Fibroblast of skin of left biceps (primary cell): ENCODE results near the gene GALNT6.

ENCODE experiments used
- DNase-seq, 2 experiments: peaks; one replicate each; pipeline ENCODE4 v3.0.0-alpha.2; 2013; ENCODE audit warnings: low read depth in 2 of 2

The GALNT6 gene, protein sequence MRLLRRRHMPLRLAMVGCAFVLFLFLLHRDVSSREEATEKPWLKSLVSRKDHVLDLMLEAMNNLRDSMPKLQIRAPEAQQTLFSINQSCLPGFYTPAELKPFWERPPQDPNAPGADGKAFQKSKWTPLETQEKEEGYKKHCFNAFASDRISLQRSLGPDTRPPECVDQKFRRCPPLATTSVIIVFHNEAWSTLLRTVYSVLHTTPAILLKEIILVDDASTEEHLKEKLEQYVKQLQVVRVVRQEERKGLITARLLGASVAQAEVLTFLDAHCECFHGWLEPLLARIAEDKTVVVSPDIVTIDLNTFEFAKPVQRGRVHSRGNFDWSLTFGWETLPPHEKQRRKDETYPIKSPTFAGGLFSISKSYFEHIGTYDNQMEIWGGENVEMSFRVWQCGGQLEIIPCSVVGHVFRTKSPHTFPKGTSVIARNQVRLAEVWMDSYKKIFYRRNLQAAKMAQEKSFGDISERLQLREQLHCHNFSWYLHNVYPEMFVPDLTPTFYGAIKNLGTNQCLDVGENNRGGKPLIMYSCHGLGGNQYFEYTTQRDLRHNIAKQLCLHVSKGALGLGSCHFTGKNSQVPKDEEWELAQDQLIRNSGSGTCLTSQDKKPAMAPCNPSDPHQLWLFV

DNA sequence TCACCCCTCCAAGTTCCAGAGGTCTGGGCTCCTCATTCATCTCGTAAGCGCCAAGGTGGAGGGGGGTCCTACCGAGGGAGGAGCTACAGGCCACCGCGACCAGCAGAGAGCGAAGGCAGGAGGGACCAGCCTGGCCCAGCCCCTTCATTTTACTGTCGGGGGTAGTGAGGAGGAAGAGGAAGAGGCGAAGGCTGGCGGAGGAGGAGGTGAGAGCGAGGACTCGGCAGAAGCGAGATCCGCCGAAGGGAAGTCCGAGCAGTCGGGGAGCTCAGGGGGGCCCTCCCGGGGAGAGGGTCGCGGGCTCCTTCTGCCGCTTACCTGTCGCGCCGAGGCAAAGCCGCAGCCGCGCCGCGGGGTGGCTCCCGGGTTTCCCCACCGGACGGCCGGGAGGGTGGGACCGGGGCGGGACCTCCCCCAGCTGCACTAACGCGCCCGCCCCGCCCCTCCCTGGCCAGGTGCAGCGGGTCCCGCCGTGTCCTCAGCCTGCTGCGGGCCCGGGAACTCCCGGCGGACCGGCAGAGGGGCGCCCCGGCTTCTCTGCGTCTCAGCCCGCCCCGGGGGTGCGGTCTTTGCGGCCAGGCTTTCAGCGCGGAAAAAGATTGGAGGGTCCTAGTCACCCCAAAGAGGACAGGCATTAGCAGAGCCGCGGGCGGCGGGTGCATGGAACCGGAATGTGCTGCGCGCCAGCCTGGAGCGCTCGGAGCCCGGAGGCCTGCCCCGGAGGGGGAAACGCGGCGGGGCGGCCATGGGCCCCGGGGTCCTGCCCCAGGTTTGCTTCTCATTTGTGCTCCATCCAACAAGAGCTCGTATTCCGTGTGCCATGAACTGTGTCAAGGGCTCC lies at the start of gene GALNT6:
GALNT6 (minus strand) TSS at position 124 of the 841 bp plus-strand sequence. CDS start 11,625 bp downstream, outside the sequence.
- DNase-seq, result no peak

GRCh38 chr12:51439330-51439729 lies 48.1 kb upstream of the GALNT6 start:
- DNase-seq, result no peak

- DNase-seq, result no peak
Measured at GRCh38 chr12:51437431-51437830, 46.2 kb upstream of the GALNT6 start.

GRCh38 chr12:51434305-51434704 lies 43.1 kb upstream of the GALNT6 start:
- no peak for DNase-seq

DNA sequence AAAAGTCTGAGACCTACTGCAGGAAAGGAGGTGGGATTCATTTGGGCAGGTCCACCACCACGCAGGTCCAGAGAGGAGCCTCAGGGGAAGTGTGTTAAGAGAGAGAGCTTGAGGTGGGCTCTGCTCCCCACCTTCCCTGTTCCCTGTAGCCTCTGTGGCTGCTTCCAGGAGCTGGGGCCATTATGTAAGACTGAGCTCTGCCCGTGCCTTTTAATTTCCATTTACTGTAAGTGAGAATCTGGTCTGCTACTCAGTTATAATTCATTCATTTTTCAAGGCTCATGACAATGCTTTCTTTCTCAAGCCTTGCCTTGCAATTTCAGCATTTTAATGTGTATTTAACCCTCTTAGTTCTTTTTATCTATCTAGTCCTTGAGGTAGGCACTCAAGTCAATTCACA lies 41.7 kb upstream of the GALNT6 start:
- no peak for DNase-seq

DNA sequence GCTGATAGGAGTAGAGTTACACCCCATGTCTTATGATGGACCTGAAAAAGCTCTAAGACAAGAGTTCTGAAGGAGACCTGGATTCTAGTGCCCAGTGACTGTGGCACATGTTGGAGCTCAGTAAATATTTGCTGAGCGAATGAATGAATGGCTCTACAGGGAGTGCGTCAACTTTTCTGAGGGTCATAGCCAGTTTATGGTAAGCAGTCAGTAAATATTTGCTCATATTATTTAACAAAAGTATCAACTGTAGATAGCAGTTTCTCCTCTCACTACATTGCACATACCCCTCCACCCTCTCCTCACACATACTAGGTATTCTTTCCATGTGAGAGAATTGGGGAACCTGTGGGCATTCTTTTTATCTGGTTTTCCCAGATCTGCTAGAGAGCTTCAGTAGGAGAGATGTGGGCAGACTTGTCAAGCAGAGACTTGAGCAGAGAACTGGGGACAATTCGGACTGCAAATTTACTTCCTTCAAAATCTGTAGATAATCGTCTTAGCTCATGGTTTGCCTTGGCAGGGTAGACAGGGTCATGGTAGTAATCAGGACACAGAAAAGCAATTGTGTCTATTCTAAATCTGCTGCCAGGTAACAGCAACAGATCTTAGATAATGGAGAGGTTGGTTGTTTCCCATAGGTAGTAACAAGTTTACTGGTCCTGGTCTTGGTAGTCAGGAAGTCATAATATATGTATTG lies 39.1 kb upstream of the GALNT6 start:
- DNase-seq, result no peak

DNA sequence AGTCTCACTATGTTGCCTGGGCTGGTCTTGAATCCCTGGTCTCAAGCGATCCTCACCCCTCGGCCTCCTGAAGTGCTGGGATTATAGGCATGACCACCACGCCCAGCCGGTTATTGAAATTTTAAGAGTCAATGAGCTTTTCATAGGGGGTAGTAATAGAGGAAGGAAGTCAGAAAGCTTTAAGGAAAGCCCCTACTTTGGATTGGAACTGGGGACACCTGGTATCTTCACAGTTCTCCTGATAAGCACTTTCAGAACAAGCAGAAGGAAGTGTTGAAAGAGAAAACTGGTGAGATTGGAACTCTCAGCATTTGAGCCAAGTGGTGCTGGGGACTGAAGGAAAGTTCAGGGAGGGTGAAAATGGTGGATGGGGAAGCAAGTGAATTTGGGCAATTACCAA lies 38.5 kb upstream of the GALNT6 start:
- no peak for DNase-seq

DNA sequence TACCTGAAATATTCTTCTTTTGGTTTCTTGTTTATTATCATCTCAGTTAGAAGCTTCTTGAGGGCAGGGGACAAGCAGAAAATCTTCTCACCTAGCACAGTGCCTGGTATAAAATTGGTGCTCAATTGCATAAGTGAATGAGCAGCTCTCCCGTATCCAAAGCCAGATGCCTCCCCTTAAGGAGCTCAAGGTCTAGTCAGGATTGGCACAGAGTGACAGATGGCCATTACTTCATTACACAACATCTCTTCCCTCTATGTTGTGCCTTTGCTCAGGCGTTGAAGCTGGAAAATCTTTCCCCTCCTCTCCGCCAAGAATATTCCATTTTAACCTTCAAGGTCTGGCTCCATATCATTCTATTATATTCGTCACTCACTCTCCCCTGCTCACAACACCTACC lies 37.0 kb upstream of the GALNT6 start:
- no peak for DNase-seq

DNA sequence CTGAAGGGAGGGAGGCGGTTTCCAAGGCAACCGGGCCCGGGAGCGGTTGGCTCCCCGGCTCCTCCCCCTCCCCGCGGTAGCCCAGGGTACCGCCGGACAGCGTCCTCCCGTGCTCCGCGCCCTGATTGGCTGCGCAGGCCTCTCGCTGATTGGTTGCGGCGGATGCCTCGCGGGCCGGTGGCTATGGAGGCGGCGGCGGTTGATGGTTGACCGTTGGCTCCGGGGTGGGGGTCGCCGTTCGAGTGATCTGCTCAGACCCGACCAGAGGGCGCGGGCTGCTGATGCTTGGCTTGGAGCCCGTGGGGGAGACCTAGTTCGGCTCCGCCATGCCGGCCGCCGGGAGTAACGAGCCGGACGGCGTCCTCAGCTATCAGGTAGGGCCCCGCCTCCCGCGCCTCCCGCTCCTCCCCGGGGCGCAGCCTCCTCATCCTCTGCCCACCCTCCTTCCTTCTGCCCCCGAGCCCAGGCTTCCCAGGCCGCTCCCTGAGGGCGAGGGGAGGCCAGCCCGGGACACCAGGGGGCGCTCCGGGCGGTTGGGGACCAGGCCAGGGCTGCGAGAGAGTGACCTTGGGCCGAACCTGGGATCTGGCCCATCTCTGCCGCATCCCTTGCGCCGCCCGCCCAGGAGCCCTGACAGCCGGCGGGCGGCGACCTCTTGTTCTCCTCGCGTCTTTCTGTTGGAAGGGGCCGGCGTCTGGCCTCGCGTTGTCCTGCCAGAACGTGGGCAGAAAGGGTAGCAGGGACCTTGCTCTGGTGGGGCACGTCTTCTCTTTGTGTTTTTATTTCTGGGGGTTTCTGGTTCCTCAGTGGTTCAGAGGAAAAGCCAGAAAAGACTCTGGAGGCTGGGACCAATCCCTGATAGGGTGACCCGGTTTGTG lies 33.7 kb upstream of the GALNT6 start, which contains the start of gene SLC4A8:
SLC4A8 (plus strand) TSS at position 170 of the 878 bp plus-strand sequence; CDS start at position 327, 157 bp downstream.
- peak; percentile 61 for DNase-seq

GRCh38 chr12:51424094-51424661 lies 33.0 kb upstream of the GALNT6 start:
- DNase-seq, result no peak

GRCh38 chr12:51421266-51421884 lies 30.2 kb upstream of the GALNT6 start:
- DNase-seq, result peak in 1 of 2 experiments; percentile 41

DNA sequence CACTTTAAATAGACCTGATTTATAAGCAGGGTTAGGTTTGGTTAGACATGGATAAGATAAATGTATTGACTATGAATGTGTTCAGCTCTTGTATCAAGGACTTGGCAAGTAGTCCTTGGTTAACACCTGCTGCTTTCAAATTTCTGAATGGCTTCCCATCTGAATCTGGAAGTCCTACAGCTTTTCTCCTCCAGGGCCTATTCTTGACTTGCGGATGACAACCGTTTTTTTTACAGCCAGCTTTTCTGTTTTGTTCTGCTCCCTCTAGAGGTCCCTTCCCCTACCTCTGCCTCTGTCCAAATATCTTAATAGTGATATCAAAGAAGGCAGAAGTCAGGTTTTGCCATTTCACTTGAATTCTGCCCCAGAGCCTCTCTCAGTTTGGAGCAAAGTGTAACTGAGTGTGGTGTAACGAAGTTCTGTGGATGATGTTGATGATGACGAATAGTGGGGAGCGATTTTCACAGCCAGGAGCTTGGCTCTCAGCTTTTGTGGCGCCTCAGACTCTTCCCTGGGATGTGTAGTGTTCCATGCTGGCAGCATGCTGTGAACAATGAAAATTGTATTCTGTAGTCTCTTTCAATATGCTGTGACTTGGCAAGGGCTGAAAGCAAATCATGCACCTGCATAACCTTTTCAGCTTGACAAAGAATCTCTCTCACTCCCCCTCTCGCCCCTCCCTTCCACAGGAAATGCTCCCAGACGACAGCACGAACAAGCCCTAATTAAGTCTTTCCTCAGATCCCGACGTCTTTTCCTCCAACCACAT lies 28.4 kb upstream of the GALNT6 start:
- no peak for DNase-seq

- DNase-seq, result no peak
Measured at GRCh38 chr12:51417826-51418225, 26.6 kb upstream of the GALNT6 start.

DNA sequence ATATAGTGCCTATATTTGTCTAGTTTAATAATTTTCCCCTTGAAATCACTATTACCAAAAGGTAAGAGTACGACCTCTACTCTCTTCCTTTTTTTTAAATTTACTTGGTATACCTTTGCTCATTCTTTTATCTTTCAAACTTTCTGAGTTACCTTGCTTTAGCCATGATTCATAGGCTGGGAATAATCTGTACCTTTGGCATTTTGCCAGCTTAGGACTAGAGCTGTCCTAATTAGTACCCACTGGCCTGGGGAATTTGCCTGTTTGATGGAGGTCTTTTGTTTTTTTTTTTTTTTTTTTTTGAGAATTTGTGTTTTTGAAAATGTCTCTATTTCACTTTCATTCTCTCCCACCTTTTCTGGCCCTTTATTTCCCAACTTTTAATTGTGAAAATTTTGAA lies 24.7 kb upstream of the GALNT6 start:
- no peak for DNase-seq

DNA sequence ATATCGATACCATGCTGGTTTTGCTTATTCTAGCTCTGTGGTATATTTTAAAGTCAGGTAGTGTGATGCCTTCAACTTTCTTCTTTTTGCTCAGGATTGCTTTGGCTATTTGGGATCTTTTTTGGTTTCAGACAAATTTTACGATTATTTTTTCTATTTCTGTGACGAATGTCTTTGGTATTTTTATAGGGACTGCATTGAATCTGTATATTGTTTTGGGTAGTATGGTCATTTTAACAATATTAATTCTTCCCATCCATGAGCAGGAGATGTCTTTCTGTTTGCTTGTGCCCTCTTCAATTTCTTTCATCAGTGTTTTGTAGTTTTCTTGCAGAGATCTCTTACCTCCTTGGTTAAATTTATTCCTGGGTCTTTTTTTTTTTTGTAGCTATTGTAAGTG lies 22.6 kb upstream of the GALNT6 start:
- no peak for DNase-seq

DNA sequence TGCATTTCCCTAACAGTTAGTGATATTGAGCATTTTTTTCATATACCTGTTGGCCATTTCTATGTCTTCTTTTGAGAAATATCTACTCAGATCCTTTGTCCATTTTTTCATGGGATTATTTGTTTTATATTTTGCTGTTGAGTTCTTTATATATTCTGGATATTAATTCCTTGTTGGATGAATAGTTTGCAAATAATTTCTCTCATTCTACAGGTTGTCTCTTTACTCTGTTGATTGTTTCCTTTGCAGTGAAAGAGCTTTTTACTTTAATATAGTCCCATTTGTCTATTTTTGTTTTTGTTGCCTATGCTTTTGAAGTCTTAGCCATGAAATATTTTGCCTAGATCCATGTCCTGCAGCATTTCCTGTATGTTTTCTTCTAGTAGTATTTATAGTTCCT lies 21.9 kb upstream of the GALNT6 start:
- DNase-seq, result no peak

- no peak for DNase-seq
Measured at GRCh38 chr12:51409846-51410245, 18.6 kb upstream of the GALNT6 start.

DNA sequence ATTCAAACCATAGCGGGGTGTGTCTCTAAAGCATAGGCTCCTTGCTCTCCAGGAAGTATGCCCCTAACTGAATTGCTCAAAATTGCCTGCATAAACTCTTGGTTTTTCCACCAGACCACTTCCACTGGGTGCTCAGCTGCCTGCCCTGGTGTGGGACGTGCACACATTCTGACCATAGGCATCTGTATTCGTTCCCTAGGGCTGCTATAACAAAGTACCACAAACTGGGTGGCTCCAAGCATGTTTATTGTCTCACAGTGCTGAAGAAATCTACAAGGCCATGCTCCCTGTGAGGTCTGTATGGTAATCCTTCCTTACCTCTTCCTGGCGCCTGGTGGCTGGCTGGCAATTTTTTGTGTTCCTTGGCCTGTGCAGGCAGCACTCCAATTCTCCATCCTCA lies 16.4 kb upstream of the GALNT6 start:
- DNase-seq, result no peak

GRCh38 chr12:51406859-51407258 lies 15.7 kb upstream of the GALNT6 start:
- DNase-seq, result no peak
